ENCODE data around the gene LRRC75A. TPM values are rescaled to one million over a fixed set of nuclear protein-coding genes. Genes with fewer than 3 reads are reported as not detected.
A peak's percentile ranks its signal among the peaks of the same experiment; 100 is the strongest.
"Not testable (repeated sequence)": the region's sequence is repeated elsewhere in the genome, so short reads cannot be mapped to it uniquely, and the experiment has no call there.

The LRRC75A gene
- total RNA-seq, 1 donor from 2014 or later, result 3.7 TPM

DNA sequence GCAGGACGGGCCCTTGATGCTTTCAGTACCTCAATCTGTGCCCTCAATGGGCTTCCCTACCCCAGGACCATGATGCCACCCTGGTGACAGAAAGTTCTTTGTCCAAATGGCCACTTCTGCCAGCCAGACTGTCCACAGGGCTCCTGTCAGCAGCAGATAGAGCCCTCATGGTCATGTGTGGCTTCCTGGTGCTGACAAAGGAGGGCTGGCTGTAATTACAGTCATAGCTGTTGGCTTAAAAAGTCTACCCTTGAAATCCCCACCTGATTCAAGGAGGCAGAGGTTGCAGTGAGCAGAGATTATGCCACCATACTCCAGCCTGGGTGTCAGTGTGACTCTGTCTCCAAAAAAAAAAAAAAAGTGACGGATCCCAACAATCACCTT is 73.3 kb downstream of the LRRC75A start:
- peaks cover 2 to 11% (median 4%) of the 10 kb centered on the region in 3 donors for H3K36me3 ChIP-seq (ENCODE audit: control insufficient read depth in 3 of 3, insufficient read depth in 3 of 3, low read length in 3 of 3)
- H3K27me3 ChIP-seq (ENCODE audit: control insufficient read depth in 3 of 3, insufficient read depth in 3 of 3, low read length in 3 of 3), result peaks cover 0 to 4% (median 3%) of the 10 kb centered on the region in 3 donors
- no peaks in the 10 kb centered on the region for H3K9me3 ChIP-seq (ENCODE audit: control insufficient read depth in 3 of 3, low read length in 3 of 3)
- no peak overlapping the region for H3K9ac ChIP-seq (ENCODE audit: low read depth in 1 of 3, low read length in 3 of 3)
- H3K4me1 ChIP-seq (ENCODE audit: control insufficient read depth in 3 of 3, insufficient read depth in 3 of 3, low read length in 3 of 3), result peaks cover 30 to 34% (median 33%) of the 10 kb centered on the region in 3 donors
- H3K27ac ChIP-seq (ENCODE audit: low read depth, low read length), result peak overlapping the region; percentile 28
- H3K4me3 ChIP-seq (ENCODE audit: low read length in 3 of 3), result no peak overlapping the region

GRCh38 chr17:16417896-16418684 is 73.9 kb downstream of the LRRC75A start:
- Histone ChIP-seq H3K36me3 (ENCODE audit: control insufficient read depth in 3 of 3, insufficient read depth in 3 of 3, low read length in 3 of 3) (peaks cover 2 to 6% (median 4%) of the 10 kb centered on the region in 3 donors), H3K27ac (ENCODE audit: low read depth, low read length) (peak overlapping the region; percentile 28), H3K4me1 (ENCODE audit: control insufficient read depth in 3 of 3, insufficient read depth in 3 of 3, low read length in 3 of 3) (peaks cover 30 to 34% (median 33%) of the 10 kb centered on the region in 3 donors), H3K9me3 (ENCODE audit: control insufficient read depth in 3 of 3, low read length in 3 of 3) (no peaks in the 10 kb centered on the region), H3K4me3 (ENCODE audit: low read length in 3 of 3) (peak overlapping the region in 1 of 3 donors; percentile 22), H3K9ac (ENCODE audit: low read depth in 1 of 3, low read length in 3 of 3) (peak overlapping the region in 1 of 3 donors; percentile 16), H3K27me3 (ENCODE audit: control insufficient read depth in 3 of 3, insufficient read depth in 3 of 3, low read length in 3 of 3) (peaks cover 0 to 4% (median 3%) of the 10 kb centered on the region in 3 donors)

DNA sequence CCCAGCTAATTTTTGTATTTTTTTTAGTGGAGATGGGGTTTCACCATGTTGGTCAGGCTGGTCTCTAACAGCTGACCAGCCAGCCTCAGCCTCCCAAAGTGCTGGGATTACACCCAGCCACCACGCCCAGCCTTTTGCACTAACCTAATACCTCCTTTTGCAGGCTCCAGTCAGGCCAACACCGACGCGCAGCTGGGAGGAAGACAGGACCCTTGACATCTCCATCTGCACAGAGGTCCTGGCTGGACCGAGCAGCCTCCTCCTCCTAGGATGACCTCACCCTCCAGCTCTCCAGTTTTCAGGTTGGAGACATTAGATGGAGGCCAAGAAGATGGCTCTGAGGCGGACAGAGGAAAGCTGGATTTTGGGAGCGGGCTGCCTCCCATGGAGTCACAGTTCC is 74.6 kb downstream of the LRRC75A start:
- Histone ChIP-seq H3K9ac (ENCODE audit: low read depth in 1 of 3, low read length in 3 of 3) (no peak overlapping the region), H3K4me1 (ENCODE audit: control insufficient read depth in 3 of 3, insufficient read depth in 3 of 3, low read length in 3 of 3) (peaks cover 30 to 34% (median 33%) of the 10 kb centered on the region in 3 donors), H3K36me3 (ENCODE audit: control insufficient read depth in 3 of 3, insufficient read depth in 3 of 3, low read length in 3 of 3) (peaks cover 0 to 6% (median 4%) of the 10 kb centered on the region in 3 donors), H3K4me3 (ENCODE audit: low read length in 3 of 3) (peak overlapping the region in 1 of 3 donors; percentile 22), H3K9me3 (ENCODE audit: control insufficient read depth in 3 of 3, low read length in 3 of 3) (no peaks in the 10 kb centered on the region), H3K27ac (ENCODE audit: low read depth, low read length) (no peak overlapping the region), H3K27me3 (ENCODE audit: control insufficient read depth in 3 of 3, insufficient read depth in 3 of 3, low read length in 3 of 3) (peaks cover 0 to 4% (median 3%) of the 10 kb centered on the region in 3 donors)

- peaks cover 0 to 6% (median 3%) of the 10 kb centered on the region in 3 donors for H3K36me3 ChIP-seq (ENCODE audit: control insufficient read depth in 3 of 3, insufficient read depth in 3 of 3, low read length in 3 of 3)
- peak within 1 kb of the TSS; percentile 63 to 86 (median 72) for H3K9ac ChIP-seq (ENCODE audit: low read depth in 1 of 3, low read length in 3 of 3)
- peak within 1 kb of the TSS; percentile 67 to 75 (median 69) for H3K4me3 ChIP-seq (ENCODE audit: low read length in 3 of 3)
- no peaks in the 10 kb centered on the region for H3K9me3 ChIP-seq (ENCODE audit: control insufficient read depth in 3 of 3, low read length in 3 of 3)
- H3K4me1 ChIP-seq (ENCODE audit: control insufficient read depth in 3 of 3, insufficient read depth in 3 of 3, low read length in 3 of 3), result peaks cover 30 to 34% (median 33%) of the 10 kb centered on the region in 3 donors
- H3K27me3 ChIP-seq (ENCODE audit: control insufficient read depth in 3 of 3, insufficient read depth in 3 of 3, low read length in 3 of 3), result peaks cover 0 to 4% (median 3%) of the 10 kb centered on the region in 3 donors
- H3K27ac ChIP-seq (ENCODE audit: low read depth, low read length), result peak within 1 kb of the TSS; percentile 83
These were observed 76.7 kb downstream of the LRRC75A start, which contains the start of gene TRPV2 for GRCh38 chr17:16415031-16415924. TSS of gene TRPV2 (plus strand) at chr17:16415571. CDS start at chr17:16417669, 2,098 bp downstream.

- Histone ChIP-seq H3K4me1 (ENCODE audit: control insufficient read depth in 3 of 3, insufficient read depth in 3 of 3, low read length in 3 of 3) (peaks cover 4 to 9% (median 5%) of the 10 kb centered on the region in 3 donors), H3K9me3 (ENCODE audit: control insufficient read depth in 3 of 3, low read length in 3 of 3) (no peaks in the 10 kb centered on the region), H3K4me3 (ENCODE audit: low read length in 3 of 3) (no peak overlapping the region), H3K27ac (ENCODE audit: low read depth, low read length) (peak overlapping the region; percentile 40), H3K36me3 (ENCODE audit: control insufficient read depth in 3 of 3, insufficient read depth in 3 of 3, low read length in 3 of 3) (no peaks in the 10 kb centered on the region), H3K27me3 (ENCODE audit: control insufficient read depth in 3 of 3, insufficient read depth in 3 of 3, low read length in 3 of 3) (peaks cover 0 to 5% (median 4%) of the 10 kb centered on the region in 3 donors), H3K9ac (ENCODE audit: low read depth in 1 of 3, low read length in 3 of 3) (peak overlapping the region in 1 of 3 donors; percentile 57)
These were observed 83.9 kb downstream of the LRRC75A start for GRCh38 chr17:16407911-16408588.

- Histone ChIP-seq H3K36me3 (ENCODE audit: control insufficient read depth in 3 of 3, insufficient read depth in 3 of 3, low read length in 3 of 3) (no peaks in the 10 kb centered on the region), H3K9me3 (ENCODE audit: control insufficient read depth in 3 of 3, low read length in 3 of 3) (no peaks in the 10 kb centered on the region), H3K9ac (ENCODE audit: low read depth in 1 of 3, low read length in 3 of 3) (peak overlapping the region; percentile 38 to 74 (median 74)), H3K27ac (ENCODE audit: low read depth, low read length) (peak overlapping the region; percentile 36), H3K4me1 (ENCODE audit: control insufficient read depth in 3 of 3, insufficient read depth in 3 of 3, low read length in 3 of 3) (peaks cover 4 to 9% (median 5%) of the 10 kb centered on the region in 3 donors), H3K27me3 (ENCODE audit: control insufficient read depth in 3 of 3, insufficient read depth in 3 of 3, low read length in 3 of 3) (peaks cover 0 to 5% (median 4%) of the 10 kb centered on the region in 3 donors), H3K4me3 (ENCODE audit: low read length in 3 of 3) (peak overlapping the region; percentile 65 to 76 (median 70))
These were observed 85.0 kb downstream of the LRRC75A start for GRCh38 chr17:16406742-16407674.

DNA sequence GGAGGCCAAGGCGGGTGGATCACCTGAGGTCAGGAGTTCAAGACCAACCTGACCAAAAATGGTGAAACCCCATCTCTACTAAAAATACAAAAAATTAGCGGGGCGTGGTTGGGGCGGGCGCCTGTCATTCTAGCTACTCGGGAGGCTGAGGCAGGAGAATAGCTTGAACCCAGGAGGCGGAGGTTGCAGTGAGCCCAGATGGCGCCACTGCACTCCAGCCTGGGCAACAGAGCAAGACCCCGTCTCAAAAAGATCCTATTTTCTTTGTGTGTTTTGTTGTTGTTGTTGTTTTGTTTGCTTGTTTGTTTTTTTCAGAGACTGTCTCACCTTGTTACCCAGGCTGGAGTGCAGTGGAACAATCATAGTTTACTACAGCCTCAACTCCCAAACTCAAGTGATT is 88.1 kb downstream of the LRRC75A start:
- not testable (repeated sequence) for H3K9ac ChIP-seq (ENCODE audit: low read depth in 1 of 3, low read length in 3 of 3); H3K9me3 ChIP-seq (ENCODE audit: control insufficient read depth in 3 of 3, low read length in 3 of 3); H3K4me3 ChIP-seq (ENCODE audit: low read length in 3 of 3); H3K27me3 ChIP-seq (ENCODE audit: control insufficient read depth in 3 of 3, insufficient read depth in 3 of 3, low read length in 3 of 3); H3K36me3 ChIP-seq (ENCODE audit: control insufficient read depth in 3 of 3, insufficient read depth in 3 of 3, low read length in 3 of 3); H3K27ac ChIP-seq (ENCODE audit: low read depth, low read length); H3K4me1 ChIP-seq (ENCODE audit: control insufficient read depth in 3 of 3, insufficient read depth in 3 of 3, low read length in 3 of 3)

- Histone ChIP-seq H3K4me3 (ENCODE audit: low read length in 3 of 3) (peak overlapping the region in 1 of 3 donors; percentile 46), H3K9ac (ENCODE audit: low read depth in 1 of 3, low read length in 3 of 3) (peak overlapping the region in 1 of 3 donors; percentile 14), H3K36me3 (ENCODE audit: control insufficient read depth in 3 of 3, insufficient read depth in 3 of 3, low read length in 3 of 3) (no peaks in the 10 kb centered on the region), H3K27ac (ENCODE audit: low read depth, low read length) (peak overlapping the region; percentile 88), H3K4me1 (ENCODE audit: control insufficient read depth in 3 of 3, insufficient read depth in 3 of 3, low read length in 3 of 3) (peaks cover 7 to 16% (median 8%) of the 10 kb centered on the region in 3 donors), H3K9me3 (ENCODE audit: control insufficient read depth in 3 of 3, low read length in 3 of 3) (no peaks in the 10 kb centered on the region), H3K27me3 (ENCODE audit: control insufficient read depth in 3 of 3, insufficient read depth in 3 of 3, low read length in 3 of 3) (no peaks in the 10 kb centered on the region)
These were observed 93.4 kb downstream of the LRRC75A start for GRCh38 chr17:16398270-16399267.

Measured in skeletal muscle tissue (tissue), 4 donors.